GM18861 (cell line): ENCODE results near the gene ATG5.

Source experiments
- ATAC-seq: cut with Tn5 transposase; IDR thresholded peaks from one replicate; pipeline ENCODE4 v1.9.1; 2021; ENCODE audit not compliant: unreplicated experiment

ATG5 gene

GRCh38 chr6:106134906-106135634 is 190.5 kb downstream of the ATG5 start:
- no peak for ATAC-seq
